HL-60 (cell line): ENCODE results near the gene CBARP.

Source experiments
- DNase-seq, 2 experiments: peaks; one replicate each; pipeline ENCODE4 v3.0.0-alpha.2; 2010 to 2020; ENCODE audit warnings: low read depth in 1 of 2, low spot score in 1 of 2
- H3K27ac ChIP-seq: fragments of 250-450 bp; sonication (Bioruptor Pico); replicated peaks from 2 replicates; pipeline ENCODE4 v1.5.1; 2020; ENCODE audit warnings: mild to moderate bottlenecking, moderate library complexity
- H3K27me3 ChIP-seq: fragments of 250-450 bp; sonication (Bioruptor Pico); 2 replicates; pipeline ENCODE4 v1.5.1; 2021; ENCODE audit warnings: mild to moderate bottlenecking, moderate library complexity; ENCODE audit not compliant: insufficient read depth, poor library complexity, severe bottlenecking
- H3K4me3 ChIP-seq: replicated peaks from 2 replicates; pipeline ENCODE4 v1.5.1; 2011; ENCODE audit warnings: mild to moderate bottlenecking, control low read depth, low read length; ENCODE audit not compliant: insufficient read depth
- GABPA ChIP-seq: IDR thresholded peaks from 2 replicates; pipeline ENCODE4 v1.6.1; 2012; ENCODE audit warnings: low read depth
- POLR2AphosphoS5 ChIP-seq: IDR thresholded peaks from 2 replicates; pipeline ENCODE4 v1.6.1; 2012; ENCODE audit warnings: low read depth
- SPI1 ChIP-seq: IDR thresholded peaks from 2 replicates; pipeline ENCODE4 v1.6.1; 2012; ENCODE audit warnings: low read depth, mild to moderate bottlenecking, borderline replicate concordance
- TF ChIP-seq, protein P1 (sequence below): IDR thresholded peaks from one replicate; pipeline ENCODE4 v1.5.1; 2011; ENCODE audit warnings: low read length, control low read depth, inconsistent platforms; ENCODE audit not compliant: insufficient read depth
- TF ChIP-seq, protein P2 (sequence below): IDR thresholded peaks from 2 replicates; pipeline ENCODE4 v1.6.1; 2012; ENCODE audit warnings: low read depth; ENCODE audit not compliant: insufficient replicate concordance

The CBARP gene

DNA sequence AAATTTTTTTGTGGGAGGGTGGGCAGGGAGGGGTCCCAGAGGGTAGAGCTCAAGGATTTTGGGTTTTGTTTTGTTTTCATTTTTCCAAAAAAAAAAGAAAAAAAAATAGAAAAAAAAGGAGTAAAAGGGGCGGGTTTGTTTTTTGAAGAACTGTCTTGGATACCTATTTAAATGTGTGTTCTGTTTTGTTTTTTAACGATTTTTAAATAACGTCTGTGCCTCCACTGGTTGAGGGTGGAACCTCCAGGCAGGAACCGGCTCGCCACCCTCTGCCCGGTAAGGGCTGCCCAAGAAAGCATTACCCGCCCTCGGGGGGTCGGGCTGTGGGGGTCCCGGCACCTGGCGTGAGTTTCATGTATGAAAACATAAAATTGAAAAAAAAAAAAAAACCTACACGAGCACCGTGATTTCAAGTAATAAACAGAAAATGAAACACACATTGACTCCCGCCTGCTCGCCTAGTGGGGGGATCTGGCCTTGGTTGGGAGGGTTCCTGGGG, 21.0 kb upstream of the CBARP start:
- peak overlapping the region; percentile 82 for H3K27ac ChIP-seq

DNA sequence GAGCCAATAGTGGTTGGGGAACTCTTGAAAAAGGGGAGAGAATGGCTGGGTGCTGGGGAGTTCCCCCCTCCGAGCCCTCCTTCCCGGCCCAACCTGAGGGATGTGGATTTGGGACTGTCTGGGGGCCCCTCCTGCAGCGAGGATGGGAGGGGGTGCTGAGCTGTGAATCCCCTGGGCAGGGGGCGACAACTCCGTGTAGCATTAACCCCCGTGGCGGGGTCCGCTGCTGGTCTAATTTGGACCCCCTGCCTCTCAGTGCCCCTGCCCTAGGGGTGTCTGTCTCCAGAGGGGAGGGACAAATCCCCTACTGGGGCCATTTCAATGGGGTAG, 20.3 kb upstream of the CBARP start:
- H3K4me3 ChIP-seq: no peak overlapping the region
- TF ChIP-seq POLR2AphosphoS5: no peak
- TF ChIP-seq, protein P1, sequence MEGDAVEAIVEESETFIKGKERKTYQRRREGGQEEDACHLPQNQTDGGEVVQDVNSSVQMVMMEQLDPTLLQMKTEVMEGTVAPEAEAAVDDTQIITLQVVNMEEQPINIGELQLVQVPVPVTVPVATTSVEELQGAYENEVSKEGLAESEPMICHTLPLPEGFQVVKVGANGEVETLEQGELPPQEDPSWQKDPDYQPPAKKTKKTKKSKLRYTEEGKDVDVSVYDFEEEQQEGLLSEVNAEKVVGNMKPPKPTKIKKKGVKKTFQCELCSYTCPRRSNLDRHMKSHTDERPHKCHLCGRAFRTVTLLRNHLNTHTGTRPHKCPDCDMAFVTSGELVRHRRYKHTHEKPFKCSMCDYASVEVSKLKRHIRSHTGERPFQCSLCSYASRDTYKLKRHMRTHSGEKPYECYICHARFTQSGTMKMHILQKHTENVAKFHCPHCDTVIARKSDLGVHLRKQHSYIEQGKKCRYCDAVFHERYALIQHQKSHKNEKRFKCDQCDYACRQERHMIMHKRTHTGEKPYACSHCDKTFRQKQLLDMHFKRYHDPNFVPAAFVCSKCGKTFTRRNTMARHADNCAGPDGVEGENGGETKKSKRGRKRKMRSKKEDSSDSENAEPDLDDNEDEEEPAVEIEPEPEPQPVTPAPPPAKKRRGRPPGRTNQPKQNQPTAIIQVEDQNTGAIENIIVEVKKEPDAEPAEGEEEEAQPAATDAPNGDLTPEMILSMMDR: no peak
- no peak for TF ChIP-seq GABPA
- TF ChIP-seq, protein P2, sequence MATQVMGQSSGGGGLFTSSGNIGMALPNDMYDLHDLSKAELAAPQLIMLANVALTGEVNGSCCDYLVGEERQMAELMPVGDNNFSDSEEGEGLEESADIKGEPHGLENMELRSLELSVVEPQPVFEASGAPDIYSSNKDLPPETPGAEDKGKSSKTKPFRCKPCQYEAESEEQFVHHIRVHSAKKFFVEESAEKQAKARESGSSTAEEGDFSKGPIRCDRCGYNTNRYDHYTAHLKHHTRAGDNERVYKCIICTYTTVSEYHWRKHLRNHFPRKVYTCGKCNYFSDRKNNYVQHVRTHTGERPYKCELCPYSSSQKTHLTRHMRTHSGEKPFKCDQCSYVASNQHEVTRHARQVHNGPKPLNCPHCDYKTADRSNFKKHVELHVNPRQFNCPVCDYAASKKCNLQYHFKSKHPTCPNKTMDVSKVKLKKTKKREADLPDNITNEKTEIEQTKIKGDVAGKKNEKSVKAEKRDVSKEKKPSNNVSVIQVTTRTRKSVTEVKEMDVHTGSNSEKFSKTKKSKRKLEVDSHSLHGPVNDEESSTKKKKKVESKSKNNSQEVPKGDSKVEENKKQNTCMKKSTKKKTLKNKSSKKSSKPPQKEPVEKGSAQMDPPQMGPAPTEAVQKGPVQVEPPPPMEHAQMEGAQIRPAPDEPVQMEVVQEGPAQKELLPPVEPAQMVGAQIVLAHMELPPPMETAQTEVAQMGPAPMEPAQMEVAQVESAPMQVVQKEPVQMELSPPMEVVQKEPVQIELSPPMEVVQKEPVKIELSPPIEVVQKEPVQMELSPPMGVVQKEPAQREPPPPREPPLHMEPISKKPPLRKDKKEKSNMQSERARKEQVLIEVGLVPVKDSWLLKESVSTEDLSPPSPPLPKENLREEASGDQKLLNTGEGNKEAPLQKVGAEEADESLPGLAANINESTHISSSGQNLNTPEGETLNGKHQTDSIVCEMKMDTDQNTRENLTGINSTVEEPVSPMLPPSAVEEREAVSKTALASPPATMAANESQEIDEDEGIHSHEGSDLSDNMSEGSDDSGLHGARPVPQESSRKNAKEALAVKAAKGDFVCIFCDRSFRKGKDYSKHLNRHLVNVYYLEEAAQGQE: no peak
- no peak for TF ChIP-seq SPI1
- peak overlapping the region; percentile 82 for H3K27ac ChIP-seq
- H3K27me3 ChIP-seq: no peaks in the 10 kb centered on the region
- no peak for DNase-seq

More for the DNA sequence above, 21.0 kb upstream of the CBARP start:
- Histone ChIP-seq H3K27me3 (no peaks in the 10 kb centered on the region), H3K4me3 (peak overlapping the region; percentile 16; the same call in 1 of the 2 replicates)
- DNase-seq: no peak
- no peak for TF ChIP-seq GABPA
- TF ChIP-seq POLR2AphosphoS5: no peak
- TF ChIP-seq, protein P2: no peak
- TF ChIP-seq, protein P1: no peak
- no peak for TF ChIP-seq SPI1

DNA sequence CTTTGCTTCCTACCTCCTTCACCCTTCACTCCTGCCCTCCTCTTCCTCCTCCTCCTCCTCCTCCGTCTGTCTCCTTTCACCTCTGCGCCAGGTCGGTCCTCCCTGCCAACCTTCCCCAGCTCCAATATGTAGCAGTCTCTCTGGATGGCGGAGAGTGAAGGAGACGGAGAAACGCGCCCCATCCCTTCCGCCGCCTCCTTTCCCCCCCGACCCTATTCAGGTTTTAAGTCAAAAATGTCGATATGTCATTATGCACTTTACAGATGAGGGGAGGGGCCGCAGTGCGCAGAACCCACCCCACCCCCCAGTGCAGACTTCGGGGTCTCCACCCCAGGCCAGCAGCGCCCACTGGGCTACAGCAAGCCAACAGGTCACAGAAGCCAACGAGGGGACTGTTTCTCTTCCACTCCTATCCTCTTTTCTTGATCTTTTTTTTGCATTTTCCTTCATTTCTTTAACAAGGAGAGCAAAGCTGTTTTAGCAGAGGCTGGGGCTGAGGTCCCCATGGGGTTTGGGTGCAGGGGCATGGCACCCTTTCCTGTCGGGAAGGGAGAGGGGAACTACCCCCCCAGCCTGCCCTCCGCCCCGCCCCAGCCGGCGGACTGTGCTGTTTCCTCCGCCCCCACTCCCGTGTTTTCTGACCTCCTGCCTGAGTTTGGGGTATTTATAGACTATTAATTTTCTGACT, 19.8 kb upstream of the CBARP start:
- peak overlapping the region; percentile 82 for H3K27ac ChIP-seq
- no peaks in the 10 kb centered on the region for H3K27me3 ChIP-seq
- H3K4me3 ChIP-seq: no peak overlapping the region
- TF ChIP-seq SPI1: no peak
- TF ChIP-seq POLR2AphosphoS5: peak; percentile 37; the same call in 1 of the 2 replicates
- no peak for TF ChIP-seq GABPA
- DNase-seq: no peak

DNA sequence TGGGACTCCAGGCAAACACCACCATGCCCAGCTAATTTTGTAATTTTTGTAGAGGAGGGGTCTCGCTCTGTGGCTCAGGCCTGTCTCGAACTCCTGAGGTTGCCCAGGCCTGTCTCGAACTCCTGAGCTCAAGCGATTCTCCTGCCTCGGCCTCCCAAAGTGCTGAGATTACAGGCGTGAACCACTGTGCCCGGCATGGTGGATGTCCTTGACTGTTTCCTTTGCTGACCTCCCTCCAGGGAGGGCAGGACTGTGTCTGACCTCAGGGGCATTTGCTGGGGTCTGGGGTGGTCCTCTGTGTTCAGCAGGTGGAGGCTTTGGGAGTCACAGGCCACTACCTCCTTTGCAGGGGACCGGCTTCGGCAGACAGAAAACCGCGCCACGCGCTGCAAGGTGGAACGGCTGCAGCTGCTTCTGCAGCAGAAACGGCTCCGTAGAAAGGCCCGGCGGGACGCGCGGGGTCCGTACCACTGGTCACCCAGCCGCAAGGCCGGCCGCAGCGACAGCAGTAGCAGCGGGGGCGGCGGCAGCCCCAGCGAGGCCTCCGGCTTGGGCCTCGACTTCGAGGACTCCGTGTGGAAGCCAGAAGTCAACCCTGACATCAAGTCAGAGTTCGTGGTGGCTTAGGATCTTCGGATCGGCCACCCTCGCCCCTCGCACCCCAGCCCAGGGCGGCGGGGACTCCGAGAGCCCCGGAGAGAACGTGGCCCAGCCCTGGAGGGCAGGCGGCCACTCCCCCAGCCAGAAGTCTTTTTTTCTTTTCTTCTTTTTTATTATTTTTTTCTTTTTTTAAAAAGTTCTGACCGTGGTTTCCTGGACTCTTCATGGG, 19.1 kb upstream of the CBARP start:
- Histone ChIP-seq H3K4me3 (no peak overlapping the region), H3K27me3 (no peaks in the 10 kb centered on the region), H3K27ac (no peak overlapping the region)
- TF ChIP-seq GABPA (no peak), POLR2AphosphoS5 (0 out of 2 replicates have a peak, but pooled peaks have one; percentile 4), SPI1 (no peak)
- TF ChIP-seq, protein P1: no peak
- TF ChIP-seq, protein P2: no peak
- DNase-seq: no peak
